GM19468 (cell line): ENCODE data around the gene IL4R.
"Not testable (repeated sequence)": the region's sequence is repeated elsewhere in the genome, so short reads cannot be mapped to it uniquely, and the experiment has no call there.

Source experiments
- ATAC-seq: cut with Tn5 transposase; IDR thresholded peaks from one replicate; pipeline ENCODE4 v1.9.1; 2021; ENCODE audit warnings: mild to moderate bottlenecking, moderate library complexity, moderate number of reproducible peaks; ENCODE audit not compliant: unreplicated experiment; ENCODE audit errors: extremely low read depth

IL4R gene

GRCh38 chr16:27398894-27399853 lies 85.4 kb downstream of the IL4R start:
- no peak for ATAC-seq

GRCh38 chr16:27399969-27400368 lies 86.2 kb downstream of the IL4R start:
- no peak for ATAC-seq

GRCh38 chr16:27400751-27401620 lies 87.2 kb downstream of the IL4R start:
- ATAC-seq: no peak

- ATAC-seq: peak; percentile 55
Measured at GRCh38 chr16:27401768-27402568, 88.2 kb downstream of the IL4R start, which contains the start of gene IL21R. Gene IL21R, plus strand, starts transcription at chr16:27402174. Its CDS starts 27,898 bp downstream, at chr16:27430072.

GRCh38 chr16:27402569-27402963 lies 88.8 kb downstream of the IL4R start:
- ATAC-seq: no peak

- ATAC-seq: no peak
Measured at GRCh38 chr16:27402964-27403600, 89.3 kb downstream of the IL4R start.

GRCh38 chr16:27403601-27403992 lies 89.8 kb downstream of the IL4R start:
- ATAC-seq: no peak

- ATAC-seq: no peak
Measured at GRCh38 chr16:27404163-27404823, 90.5 kb downstream of the IL4R start.

GRCh38 chr16:27405546-27406451 lies 92.0 kb downstream of the IL4R start:
- ATAC-seq: no peak

- ATAC-seq: no peak
Measured at GRCh38 chr16:27406511-27407128, 92.8 kb downstream of the IL4R start.

- no peak for ATAC-seq
Measured at GRCh38 chr16:27407133-27407532, 93.4 kb downstream of the IL4R start.

- no peak for ATAC-seq
Measured at GRCh38 chr16:27408012-27408601, 94.3 kb downstream of the IL4R start.

- no peak for ATAC-seq
Measured at GRCh38 chr16:27408602-27409031, 94.8 kb downstream of the IL4R start.

- not testable (repeated sequence) for ATAC-seq
Measured at GRCh38 chr16:27409958-27410357, 96.2 kb downstream of the IL4R start.

GRCh38 chr16:27410761-27411160 lies 97.0 kb downstream of the IL4R start:
- ATAC-seq: no peak

- ATAC-seq: no peak
Measured at GRCh38 chr16:27413956-27414355, 100.2 kb downstream of the IL4R start.
